ENCODE measurements around the gene AMOTL1.

DNA sequence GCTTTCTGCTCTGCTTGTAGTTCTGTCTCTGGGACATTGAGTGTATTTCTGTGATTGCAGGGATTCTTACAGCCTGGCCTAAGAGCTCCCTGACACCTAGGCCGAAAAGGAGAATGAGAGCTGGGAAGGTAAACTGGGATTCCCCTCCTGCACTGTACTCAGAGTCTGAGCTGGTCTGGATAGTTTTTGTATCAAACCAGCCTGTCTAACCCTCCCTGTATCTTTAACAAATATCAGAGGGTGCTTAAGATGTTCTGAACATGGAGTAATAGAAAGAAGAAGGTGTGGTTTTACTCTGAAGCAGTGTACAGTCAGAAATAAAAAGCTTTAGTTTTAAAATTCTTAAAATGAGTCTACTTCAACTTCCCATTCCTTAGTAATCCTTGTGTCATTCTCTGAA is 57.3 kb downstream of the AMOTL1 start:
- no peak for TF ChIP-seq BHLHE40 (IDR thresholded peaks at IDR 0.05; ENCODE audit: borderline replicate concordance)
- no peak for TF ChIP-seq ELF4 (IDR thresholded peaks at IDR 0.05)
- no peak for TF ChIP-seq SUZ12 (IDR thresholded peaks at IDR 0.05)
- TF ChIP-seq, protein P1, sequence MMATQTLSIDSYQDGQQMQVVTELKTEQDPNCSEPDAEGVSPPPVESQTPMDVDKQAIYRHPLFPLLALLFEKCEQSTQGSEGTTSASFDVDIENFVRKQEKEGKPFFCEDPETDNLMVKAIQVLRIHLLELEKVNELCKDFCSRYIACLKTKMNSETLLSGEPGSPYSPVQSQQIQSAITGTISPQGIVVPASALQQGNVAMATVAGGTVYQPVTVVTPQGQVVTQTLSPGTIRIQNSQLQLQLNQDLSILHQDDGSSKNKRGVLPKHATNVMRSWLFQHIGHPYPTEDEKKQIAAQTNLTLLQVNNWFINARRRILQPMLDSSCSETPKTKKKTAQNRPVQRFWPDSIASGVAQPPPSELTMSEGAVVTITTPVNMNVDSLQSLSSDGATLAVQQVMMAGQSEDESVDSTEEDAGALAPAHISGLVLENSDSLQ (IDR thresholded peaks at IDR 0.05) = no peak
- no peak for TF ChIP-seq FOXM1 (IDR thresholded peaks at IDR 0.05; ENCODE audit: borderline replicate concordance)
- TF ChIP-seq L3MBTL2 (conservative IDR thresholded peaks at IDR 0.05) = no peak
- TF ChIP-seq FOXA1 (IDR thresholded peaks at IDR 0.05) = no peak
- TF ChIP-seq NFRKB (IDR thresholded peaks at IDR 0.05) = no peak
- TF ChIP-seq TARDBP (IDR thresholded peaks at IDR 0.05) = no peak
- TF ChIP-seq LEF1 (IDR thresholded peaks at IDR 0.05; ENCODE audit: borderline replicate concordance) = no peak
- TF ChIP-seq SP1 (IDR thresholded peaks at IDR 0.05) = no peak
- TF ChIP-seq ARNT (IDR thresholded peaks at IDR 0.05) = no peak
- no peak for TF ChIP-seq FOXK2 (IDR thresholded peaks at IDR 0.05)
